GM18520 (cell line): ENCODE results near the gene MFAP5.

Source experiments
- ATAC-seq: cut with Tn5 transposase; IDR thresholded peaks from one replicate; pipeline ENCODE4 v1.9.1; 2021; ENCODE audit not compliant: unreplicated experiment

The MFAP5 gene, protein sequence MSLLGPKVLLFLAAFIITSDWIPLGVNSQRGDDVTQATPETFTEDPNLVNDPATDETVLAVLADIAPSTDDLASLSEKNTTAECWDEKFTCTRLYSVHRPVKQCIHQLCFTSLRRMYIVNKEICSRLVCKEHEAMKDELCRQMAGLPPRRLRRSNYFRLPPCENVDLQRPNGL

DNA sequence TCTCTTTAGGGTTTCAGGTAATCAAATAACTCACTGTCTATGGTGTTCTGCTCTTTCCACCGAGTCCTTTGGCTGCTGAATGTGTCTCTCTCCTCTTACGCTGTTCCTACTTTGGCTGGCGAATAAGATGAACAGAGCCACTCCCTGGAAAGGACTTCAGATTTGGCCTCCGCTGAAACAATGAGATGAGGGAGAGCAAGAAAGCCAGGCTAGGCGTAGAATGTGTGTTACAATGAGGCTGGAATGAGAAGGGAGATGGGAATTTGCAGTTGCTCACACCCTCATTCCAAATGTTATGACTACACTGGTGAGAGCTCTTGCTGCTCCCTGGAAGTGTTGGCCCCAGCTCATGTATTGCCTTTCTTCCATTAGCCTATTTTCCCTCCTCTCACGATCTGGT is at the start of gene MFAP5:
TSS of gene MFAP5 (minus strand) at position 234 of the 400 bp plus-strand sequence. CDS start 722 bp downstream, outside the sequence.
- ATAC-seq, result no peak

DNA sequence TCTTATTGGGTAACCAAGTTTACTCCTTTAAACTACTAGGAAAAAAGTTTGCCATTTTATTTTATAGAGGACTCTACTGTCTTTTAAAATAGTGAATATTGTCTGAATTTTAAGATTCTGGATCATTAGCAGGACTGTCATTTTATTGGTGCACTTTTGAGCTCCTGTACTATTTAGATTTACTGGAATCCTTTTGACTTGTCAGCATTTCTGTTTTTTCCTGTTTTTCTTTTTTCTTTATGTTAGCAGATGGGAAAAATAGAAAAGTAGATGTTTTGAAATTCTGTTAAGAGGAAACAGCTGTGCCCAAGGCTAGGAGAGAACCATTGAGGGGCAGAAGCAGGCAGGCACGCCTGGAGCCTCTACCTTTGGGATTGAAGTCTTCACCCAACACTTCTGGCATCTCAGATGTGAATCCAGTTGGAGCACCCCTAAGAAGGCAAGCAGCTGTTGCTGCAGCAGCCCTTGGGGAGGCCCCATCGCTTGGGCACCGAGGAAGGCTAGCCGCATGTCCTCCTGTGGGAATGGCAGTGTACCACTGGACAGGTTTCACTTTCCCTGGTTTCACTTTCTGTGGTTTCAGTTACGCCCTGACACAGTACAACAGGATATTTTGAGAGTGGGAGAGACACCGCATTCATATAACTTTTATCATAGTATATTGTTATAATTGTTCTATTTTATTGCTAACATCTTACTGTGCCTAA is 46.7 kb upstream of the MFAP5 start:
- no peak for ATAC-seq

DNA sequence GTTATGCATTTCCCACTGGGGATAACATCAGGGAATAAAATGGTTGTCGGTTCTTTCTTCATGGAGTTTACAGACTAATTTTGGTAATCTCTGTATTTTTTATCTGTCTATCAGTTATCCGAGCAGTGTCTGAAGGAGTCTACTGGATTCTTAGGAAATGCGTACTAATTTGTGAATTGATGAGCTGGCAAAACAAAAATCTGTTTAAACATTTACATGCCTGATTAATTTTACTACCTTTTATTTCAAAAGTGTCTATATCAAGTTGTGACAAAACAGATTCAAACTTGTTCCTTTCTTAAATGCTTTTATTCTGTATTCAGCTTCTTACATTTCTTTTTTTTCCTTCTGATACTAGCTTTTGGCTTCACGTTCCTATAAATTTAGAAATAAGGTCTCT is 39.5 kb upstream of the MFAP5 start:
- no peak for ATAC-seq

DNA sequence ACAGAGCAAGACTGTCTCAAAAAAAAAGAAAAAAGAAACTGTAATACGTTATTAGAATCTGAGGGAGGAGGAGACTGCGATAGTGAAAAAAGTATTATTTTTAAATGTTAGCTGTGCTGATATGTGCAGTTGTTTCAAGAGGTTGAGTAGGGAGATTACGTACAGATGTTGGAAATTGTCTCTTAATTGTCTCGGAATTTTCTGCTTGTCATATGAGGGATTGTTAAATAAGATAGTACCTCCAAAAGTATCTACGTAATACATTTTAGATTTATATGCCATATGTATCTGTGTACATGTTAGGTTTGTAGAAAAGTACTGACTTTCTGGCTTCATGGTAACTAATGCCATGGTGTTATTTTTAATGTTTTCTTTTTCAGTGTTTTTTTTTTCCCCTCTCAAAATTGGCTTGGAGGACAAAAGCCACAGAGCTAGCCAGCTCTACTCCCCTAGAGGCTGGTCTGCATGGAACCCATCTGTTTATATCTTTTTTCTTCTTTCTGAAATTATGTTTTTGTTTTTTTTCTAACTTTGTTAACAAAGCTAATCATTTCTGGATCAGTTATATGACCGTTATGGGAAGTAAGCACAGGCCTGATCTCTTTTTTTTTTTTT is 38.5 kb upstream of the MFAP5 start:
- no peak for ATAC-seq

DNA sequence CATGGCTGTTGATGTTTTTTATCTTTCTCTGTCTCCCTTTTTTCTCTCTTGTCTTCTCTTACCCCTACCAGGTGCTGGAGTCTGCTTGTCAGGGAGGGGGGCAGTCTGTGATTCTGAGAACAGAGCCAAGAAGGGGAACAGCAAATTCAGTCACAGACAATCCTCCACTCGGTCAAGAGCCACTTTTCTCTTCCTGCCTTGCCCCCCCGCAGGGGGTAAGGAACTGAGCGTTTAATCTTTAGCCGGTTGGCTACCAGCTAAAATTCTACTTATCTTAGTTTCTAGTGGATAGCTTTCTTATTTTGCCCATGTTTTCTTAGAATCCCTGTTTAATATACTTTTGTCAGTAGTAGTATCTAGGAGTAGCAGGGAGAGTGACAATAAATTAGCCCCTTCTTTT is 37.1 kb upstream of the MFAP5 start:
- ATAC-seq, result no peak

DNA sequence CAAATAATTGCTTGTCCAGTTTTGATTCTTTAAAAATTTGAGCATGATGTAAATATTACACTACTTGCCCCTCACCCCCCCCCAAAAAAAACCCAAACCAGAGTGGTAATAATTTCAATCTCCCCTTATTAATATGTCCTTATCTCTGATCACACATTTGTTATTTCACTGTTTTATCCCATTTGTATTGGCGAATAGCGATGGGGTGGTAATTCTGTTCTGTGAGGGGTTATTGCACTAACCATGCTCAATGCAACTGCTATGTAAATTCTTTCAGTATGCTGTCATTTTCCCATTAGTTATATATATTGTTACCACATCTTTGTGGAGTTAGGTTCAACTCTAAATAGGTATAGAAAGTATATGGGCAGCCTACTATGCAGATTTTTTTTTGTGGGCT is 36.3 kb upstream of the MFAP5 start:
- no peak for ATAC-seq

DNA sequence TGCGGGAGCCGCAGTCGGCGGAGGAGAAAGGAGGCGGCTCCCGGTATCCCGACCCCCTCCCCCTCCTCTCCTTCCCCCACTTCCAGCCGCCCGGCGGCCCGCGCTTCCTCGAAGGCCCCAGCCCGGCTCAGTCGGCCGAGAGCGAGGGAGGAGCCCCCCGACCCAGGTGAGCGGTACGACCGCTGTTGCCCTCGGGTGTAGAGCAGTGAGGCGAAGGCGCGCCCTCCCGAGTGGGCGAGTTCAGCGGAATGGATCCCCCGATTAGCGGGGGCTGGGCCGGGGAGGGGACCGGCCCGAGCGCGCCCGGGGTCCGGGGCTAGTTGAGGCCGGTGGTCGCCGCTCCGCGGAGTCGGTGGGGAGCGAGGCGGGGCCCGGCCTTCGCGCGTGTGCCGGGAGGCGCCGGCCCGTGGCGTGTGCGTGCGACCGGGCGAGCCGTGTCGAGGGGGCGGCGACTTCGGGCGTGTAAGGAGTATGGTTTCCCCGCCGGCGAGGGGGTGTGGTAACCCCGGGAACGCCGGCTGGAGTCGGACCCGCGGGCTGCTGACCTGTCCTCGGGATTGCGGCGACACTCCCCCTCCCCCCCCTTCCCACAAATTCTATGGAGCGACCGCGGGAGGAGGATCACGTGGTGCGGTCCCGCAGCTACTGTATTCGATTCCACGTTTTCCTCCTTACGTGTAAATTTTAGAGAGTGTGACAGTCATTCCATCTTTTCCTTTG is 35.7 kb upstream of the MFAP5 start:
- ATAC-seq, result no peak

DNA sequence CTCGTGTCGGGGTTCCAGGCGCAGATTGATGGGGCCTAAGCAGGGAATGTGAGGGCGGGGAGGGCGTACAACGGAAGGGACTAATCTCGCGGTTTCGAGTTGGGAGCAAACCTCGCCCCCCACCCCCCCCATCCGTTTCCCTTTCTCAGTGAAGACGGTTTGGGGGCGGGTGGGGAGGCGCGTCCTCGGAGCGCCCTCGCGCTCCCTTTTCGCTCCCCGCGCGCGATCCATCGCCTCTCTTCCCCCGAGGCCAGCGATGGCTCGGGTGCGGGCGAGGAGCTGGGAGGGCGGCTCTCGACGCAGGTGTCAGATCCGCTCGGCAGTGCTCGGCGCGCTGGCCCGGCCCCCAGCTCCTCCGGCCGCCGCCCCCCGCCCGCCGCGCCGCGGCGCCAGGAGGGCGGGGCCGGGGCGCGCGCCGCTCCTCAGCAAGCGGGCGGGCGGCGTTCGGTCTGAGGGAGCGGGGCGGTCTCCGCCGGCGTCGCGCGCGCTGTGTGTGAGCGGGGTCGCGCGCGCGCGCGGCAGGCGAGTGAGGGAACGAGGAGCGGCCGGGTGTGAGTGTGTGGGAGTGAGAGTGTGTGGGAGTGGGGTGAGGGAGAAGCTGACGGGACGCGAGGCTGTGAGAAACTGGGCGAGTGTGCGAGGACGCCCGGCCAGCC is 35.0 kb upstream of the MFAP5 start, which contains the start of gene RIMKLB:
TSS of gene RIMKLB (plus strand) at position 516 of the 656 bp plus-strand sequence. CDS start 15,876 bp downstream, outside the sequence.
- peak; percentile 49 for ATAC-seq

DNA sequence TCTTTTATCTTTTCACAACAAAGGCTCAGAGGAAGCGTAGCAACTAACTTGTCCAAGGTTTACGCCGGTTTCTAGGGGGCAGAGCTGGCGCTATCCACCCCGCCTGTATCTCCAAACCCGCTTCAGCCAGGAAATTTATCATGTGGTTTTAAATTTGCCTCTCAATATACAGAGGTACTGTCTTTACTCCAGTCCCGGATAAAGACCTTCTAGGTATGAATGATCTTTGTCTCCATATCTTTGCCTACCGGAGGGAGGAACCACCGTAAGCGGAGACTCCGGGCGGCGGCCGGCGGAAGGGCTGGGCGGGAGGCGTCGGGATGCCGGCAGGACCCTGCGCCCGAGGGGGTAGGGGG is 34.5 kb upstream of the MFAP5 start:
- ATAC-seq, result no peak

DNA sequence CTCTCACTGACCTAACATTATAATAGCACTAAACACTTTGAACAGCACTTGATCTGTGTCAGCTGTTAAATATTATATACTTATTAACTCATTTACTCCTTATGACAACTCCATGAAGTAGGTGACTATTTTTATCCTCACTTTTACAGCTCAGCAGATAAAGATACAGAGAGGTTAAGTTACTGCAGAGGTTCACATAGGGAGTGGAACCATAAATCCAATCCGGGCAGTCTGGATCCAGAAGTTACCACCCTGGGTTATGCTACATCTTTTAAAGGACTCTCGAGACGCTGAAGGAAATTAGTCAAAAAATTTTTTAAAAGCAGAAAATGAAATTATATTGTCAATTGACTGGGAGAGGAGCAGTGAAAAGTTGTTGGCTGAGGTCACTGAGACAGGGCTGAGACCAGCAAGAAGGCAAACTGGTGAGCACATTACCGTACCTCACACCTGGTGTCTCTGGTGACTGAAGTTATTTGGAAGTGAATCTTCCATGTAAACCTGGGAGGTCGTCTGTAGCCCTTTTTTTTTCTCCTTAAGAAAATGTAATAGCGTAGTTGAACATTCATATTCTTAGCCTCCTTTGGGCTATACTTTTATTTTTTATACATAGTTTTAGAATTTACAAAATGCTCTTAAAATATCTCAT is 33.9 kb upstream of the MFAP5 start:
- no peak for ATAC-seq

DNA sequence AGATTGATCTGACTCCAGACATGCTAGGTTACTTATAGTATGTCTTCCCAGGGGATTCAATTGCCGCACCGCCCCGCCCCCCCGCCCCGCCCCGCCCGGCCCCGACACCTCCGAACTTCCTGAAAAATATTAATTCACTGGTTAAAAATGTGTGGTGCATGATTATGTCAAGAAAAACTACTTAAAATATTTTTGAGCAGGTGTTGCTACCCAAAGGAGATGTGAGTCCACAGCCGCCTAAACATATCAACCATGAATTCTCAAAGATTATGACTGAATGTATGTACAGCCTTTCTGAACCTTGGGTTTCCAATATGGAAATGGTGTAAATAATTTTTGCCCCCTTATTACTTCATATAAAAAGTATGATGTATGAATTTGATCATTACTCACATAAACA is 32.5 kb upstream of the MFAP5 start:
- no peak for ATAC-seq

DNA sequence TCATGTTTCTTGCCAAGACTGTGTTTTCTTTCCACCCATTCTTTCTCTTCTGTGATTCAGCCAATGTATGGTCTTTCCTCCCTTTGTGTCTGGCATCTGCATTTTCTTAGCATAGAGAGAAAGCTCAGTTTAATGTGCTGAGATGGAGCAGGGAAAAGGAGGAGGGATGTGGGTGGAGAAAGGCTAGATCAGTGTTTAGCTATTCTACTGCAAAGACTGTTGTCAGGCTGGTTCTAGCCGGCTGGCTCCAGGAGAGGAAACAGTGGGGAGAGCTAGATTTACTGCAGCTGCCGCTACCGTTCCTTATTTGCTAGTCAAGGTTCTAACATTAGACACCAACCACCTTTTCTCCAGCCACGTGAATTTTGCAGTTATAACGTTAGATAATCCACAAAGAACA is 29.9 kb upstream of the MFAP5 start:
- ATAC-seq, result no peak

DNA sequence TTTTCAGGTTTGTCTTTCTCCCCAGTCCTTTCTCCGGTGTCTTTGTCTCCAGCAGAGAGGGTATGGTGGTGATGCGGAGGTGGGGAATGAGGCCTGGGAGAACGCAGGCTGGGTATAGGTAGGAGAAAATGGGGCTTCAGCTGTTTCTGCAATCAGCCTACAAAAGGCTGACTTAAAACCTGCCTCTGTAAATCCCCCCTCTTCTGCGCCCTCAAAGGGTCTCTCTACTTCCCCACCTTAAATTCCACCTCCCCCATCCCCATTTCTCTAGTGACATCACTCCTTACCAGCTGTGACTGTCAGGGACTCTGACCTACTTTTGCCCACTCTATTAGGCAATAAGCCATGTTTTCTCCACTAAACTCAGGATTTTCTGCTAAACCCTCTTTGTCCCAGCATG is 27.1 kb upstream of the MFAP5 start:
- no peak for ATAC-seq

DNA sequence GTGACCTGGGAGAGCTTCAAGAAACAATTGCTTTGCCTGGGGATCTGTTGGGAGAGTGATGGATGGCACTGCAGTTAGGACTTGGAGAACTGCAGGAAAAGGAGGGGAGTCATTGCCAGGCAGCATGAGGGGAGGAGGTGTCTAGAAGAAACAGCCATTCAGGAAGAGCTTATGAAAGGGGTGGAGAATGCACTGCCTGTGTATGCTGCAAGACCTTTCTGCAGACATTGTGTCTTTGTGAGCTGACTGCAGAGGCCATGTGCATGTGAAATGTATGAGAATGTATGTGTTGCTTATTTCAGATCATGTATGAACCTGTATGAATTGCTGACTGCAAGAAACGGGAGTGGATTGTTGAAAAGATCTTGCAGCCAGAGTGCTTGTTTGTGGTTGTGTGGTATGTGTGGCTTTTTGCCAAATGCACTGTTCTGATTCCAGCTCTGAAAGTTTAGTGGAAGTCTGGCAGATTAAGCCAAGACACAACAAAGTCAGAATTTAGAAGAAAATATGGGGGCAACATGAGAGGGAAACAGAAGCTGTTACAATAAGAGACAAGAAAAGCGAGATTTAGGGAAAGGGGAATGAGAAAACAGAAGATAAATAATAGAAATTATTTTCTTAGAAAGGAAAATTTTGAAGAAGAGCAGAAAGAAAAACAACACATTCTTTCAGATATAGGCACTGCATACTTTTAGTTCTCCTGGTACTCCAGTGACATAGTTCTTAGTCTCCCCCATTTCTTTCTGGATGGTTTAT is 25.4 kb upstream of the MFAP5 start:
- ATAC-seq, result no peak

DNA sequence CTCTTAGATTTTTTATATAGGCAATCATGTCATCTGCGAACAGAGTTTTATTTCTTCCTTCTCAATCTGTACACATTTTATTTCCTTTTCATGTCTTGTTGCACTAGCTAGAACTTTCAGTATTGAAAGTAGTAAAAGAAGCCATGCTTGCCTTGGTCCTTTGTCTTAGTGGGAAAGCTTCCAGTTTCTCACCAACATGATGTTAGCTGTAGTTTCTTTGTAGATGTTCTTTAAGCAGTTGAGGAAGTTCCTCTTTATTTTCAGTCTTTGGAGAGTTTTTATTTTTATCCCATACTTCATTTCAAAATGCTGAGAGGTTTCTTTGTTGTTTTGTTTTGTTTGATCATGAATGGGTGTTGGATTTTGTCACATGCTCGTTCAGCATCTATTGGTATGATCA is 22.4 kb upstream of the MFAP5 start:
- no peak for ATAC-seq

DNA sequence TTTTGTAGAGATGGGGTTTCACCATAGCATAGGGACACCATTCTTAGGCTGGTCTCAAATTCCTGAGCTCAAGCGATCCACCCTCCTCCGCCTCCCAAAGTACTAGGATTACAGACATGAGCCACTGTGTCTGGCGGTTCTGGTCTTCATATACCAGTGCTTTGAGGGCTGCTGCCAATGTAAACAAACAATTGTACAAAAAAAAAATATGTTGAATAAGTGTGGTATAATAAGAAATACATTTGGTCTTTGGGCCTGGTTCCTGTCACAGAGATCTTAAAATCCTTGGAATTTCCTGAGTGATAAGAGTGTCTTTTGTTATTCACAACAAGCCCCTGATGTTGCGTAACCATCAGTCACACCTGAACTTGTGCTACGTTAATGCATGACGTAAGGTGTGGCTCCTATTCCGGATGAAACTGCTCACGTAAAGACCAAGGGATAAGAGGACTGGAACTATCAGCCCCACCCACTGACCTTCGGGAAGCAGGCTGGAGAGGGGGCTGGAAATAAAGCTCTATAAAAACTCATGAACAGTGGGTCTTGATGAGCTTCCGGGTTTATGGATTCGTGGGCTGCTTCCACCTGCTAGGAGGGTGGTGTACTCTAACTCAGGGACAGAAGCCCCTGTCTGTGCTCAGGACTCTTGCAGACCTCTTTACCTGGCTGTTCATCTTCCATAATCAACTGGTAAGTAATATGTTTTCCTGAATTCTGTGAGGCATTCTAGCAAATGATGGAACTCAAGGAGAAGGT is 18.7 kb upstream of the MFAP5 start:
- no peak for ATAC-seq

DNA sequence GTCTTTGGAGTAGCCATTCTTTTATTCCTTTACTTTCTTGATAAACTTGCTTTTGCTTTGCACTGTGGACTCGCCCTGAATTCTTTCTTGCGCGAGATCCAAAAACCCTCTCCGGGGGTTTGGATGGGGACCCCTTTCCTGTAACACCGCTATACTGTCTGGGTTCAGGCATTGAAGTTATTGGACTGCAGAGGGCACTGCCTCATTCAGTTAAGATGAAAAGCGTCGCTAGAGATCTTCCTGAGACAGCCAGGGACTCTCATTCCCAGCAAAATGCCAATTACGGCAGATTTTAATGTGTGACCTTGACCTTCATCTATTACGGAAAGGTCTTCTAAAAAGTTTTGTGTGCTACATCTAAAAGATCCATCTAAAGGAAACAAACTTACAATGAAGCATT is 17.9 kb upstream of the MFAP5 start:
- no peak for ATAC-seq

DNA sequence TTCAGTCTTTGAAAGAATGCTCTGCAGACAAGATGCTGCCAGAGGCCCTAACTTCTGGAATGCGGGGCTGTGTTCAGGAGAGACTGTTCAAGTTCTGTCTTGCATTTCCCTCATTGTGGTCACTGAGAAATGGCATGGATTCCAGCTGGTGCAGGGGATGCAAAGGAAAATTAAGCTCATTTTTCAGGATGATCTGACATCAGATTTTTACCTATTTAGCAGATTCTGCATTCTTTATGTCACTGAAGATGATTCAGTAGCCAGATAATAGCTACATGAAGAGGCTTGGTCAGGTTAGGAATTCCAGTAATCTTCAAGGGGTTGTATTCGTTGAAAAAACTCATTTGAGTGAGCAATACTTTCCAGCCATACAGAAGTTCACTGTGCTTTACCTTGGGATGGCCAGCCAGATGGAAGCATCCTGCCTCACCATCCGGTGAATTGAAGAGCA is 16.1 kb upstream of the MFAP5 start:
- no peak for ATAC-seq

DNA sequence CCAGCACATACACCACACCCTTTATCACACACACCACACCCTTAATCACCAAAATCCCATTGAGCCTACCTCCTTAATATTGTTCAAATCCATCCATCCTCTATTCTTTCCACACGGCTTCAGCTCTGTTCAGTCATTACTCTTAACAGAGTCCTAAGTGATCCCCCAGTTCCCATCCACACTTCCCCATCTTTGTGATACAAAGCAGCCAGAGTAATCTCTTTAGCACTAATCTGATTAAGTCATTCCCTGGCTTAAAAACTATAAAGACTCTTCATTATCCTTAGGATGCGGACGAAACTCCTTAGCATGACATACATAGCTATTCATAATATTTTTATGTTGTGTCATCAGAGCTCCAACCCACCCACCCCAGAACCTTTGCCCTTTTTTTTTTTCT is 14.7 kb upstream of the MFAP5 start:
- ATAC-seq, result no peak
